ENCODE results near the gene MYOC. TPM values are rescaled to one million over a fixed set of nuclear protein-coding genes. Genes with fewer than 3 reads are reported as not detected.
"Not testable (repeated sequence)": the region's sequence is repeated elsewhere in the genome, so short reads cannot be mapped to it uniquely, and the experiment has no call there.

The MYOC gene
- total RNA-seq, 1 donor: not detected

GRCh38 chr1:171600862-171601261 is 51.6 kb downstream of the MYOC start:
- Histone ChIP-seq H3K79me2 (ENCODE audit: insufficient read depth, low read length) (no peaks in the 10 kb centered on the region), H3K4me3 (ENCODE audit: insufficient read depth, low read length) (no peak overlapping the region), H3K4me1 (ENCODE audit: insufficient read depth, low read length) (no peaks in the 10 kb centered on the region), H3K27me3 (ENCODE audit: insufficient read depth, low read length) (no peaks in the 10 kb centered on the region), H4K20me1 (ENCODE audit: insufficient read depth, low read length) (no peaks in the 10 kb centered on the region), H3K27ac (ENCODE audit: low read depth, low read length) (no peak overlapping the region), H2AFZ (ENCODE audit: low read length) (no peak overlapping the region), H3K36me3 (ENCODE audit: insufficient read depth, low read length) (peaks cover 5% of the 10 kb centered on the region), H3K4me2 (ENCODE audit: insufficient read depth, low read length) (no peak overlapping the region), H3K9me3 (ENCODE audit: low read depth, low read length) (no peaks in the 10 kb centered on the region)
- TF ChIP-seq CTCF (IDR thresholded peaks at IDR 0.05; ENCODE audit: extremely low read depth, low read depth, low read length): no peak
- DNase-seq (ENCODE audit: insufficient read length, low spot score, missing footprints): no peak

- H3K4me2 ChIP-seq (ENCODE audit: insufficient read depth, low read length); H3K79me2 ChIP-seq (ENCODE audit: insufficient read depth, low read length); H3K4me3 ChIP-seq (ENCODE audit: insufficient read depth, low read length); H2AFZ ChIP-seq (ENCODE audit: low read length); H3K27ac ChIP-seq (ENCODE audit: low read depth, low read length); H3K9me3 ChIP-seq (ENCODE audit: low read depth, low read length); DNase-seq (ENCODE audit: insufficient read length, low spot score, missing footprints); H3K27me3 ChIP-seq (ENCODE audit: insufficient read depth, low read length); H4K20me1 ChIP-seq (ENCODE audit: insufficient read depth, low read length); H3K4me1 ChIP-seq (ENCODE audit: insufficient read depth, low read length); H3K36me3 ChIP-seq (ENCODE audit: insufficient read depth, low read length): not testable (repeated sequence)
Observed at GRCh38 chr1:171600310-171600709, 52.2 kb downstream of the MYOC start.

- Histone ChIP-seq H3K4me2 (ENCODE audit: insufficient read depth, low read length) (no peak overlapping the region), H3K36me3 (ENCODE audit: insufficient read depth, low read length) (peaks cover 16% of the 10 kb centered on the region), H2AFZ (ENCODE audit: low read length) (no peak overlapping the region), H4K20me1 (ENCODE audit: insufficient read depth, low read length) (no peaks in the 10 kb centered on the region), H3K9me3 (ENCODE audit: low read depth, low read length) (no peaks in the 10 kb centered on the region), H3K79me2 (ENCODE audit: insufficient read depth, low read length) (no peaks in the 10 kb centered on the region), H3K4me1 (ENCODE audit: insufficient read depth, low read length) (peaks cover 4% of the 10 kb centered on the region), H3K27me3 (ENCODE audit: insufficient read depth, low read length) (no peaks in the 10 kb centered on the region), H3K4me3 (ENCODE audit: insufficient read depth, low read length) (no peak overlapping the region), H3K27ac (ENCODE audit: low read depth, low read length) (no peak overlapping the region)
- TF ChIP-seq CTCF (IDR thresholded peaks at IDR 0.05; ENCODE audit: extremely low read depth, low read depth, low read length): no peak
- DNase-seq (ENCODE audit: insufficient read length, low spot score, missing footprints): no peak
Observed at GRCh38 chr1:171597203-171597602, 55.3 kb downstream of the MYOC start.

GRCh38 chr1:171596705-171597104 is 55.8 kb downstream of the MYOC start:
- Histone ChIP-seq H3K27ac (ENCODE audit: low read depth, low read length) (no peak overlapping the region), H3K4me1 (ENCODE audit: insufficient read depth, low read length) (peaks cover 4% of the 10 kb centered on the region), H3K9me3 (ENCODE audit: low read depth, low read length) (no peaks in the 10 kb centered on the region), H3K79me2 (ENCODE audit: insufficient read depth, low read length) (no peaks in the 10 kb centered on the region), H3K4me2 (ENCODE audit: insufficient read depth, low read length) (no peak overlapping the region), H3K4me3 (ENCODE audit: insufficient read depth, low read length) (no peak overlapping the region), H4K20me1 (ENCODE audit: insufficient read depth, low read length) (no peaks in the 10 kb centered on the region), H3K27me3 (ENCODE audit: insufficient read depth, low read length) (no peaks in the 10 kb centered on the region), H3K36me3 (ENCODE audit: insufficient read depth, low read length) (peaks cover 21% of the 10 kb centered on the region), H2AFZ (ENCODE audit: low read length) (no peak overlapping the region)
- TF ChIP-seq CTCF (IDR thresholded peaks at IDR 0.05; ENCODE audit: extremely low read depth, low read depth, low read length): no peak
- DNase-seq (ENCODE audit: insufficient read length, low spot score, missing footprints): peak; percentile 11
